ENCODE data around the gene ZNF516.
"Not testable (repeated sequence)": the region's sequence is repeated elsewhere in the genome, so short reads cannot be mapped to it uniquely, and the experiment has no call there.

The ZNF516 gene

DNA sequence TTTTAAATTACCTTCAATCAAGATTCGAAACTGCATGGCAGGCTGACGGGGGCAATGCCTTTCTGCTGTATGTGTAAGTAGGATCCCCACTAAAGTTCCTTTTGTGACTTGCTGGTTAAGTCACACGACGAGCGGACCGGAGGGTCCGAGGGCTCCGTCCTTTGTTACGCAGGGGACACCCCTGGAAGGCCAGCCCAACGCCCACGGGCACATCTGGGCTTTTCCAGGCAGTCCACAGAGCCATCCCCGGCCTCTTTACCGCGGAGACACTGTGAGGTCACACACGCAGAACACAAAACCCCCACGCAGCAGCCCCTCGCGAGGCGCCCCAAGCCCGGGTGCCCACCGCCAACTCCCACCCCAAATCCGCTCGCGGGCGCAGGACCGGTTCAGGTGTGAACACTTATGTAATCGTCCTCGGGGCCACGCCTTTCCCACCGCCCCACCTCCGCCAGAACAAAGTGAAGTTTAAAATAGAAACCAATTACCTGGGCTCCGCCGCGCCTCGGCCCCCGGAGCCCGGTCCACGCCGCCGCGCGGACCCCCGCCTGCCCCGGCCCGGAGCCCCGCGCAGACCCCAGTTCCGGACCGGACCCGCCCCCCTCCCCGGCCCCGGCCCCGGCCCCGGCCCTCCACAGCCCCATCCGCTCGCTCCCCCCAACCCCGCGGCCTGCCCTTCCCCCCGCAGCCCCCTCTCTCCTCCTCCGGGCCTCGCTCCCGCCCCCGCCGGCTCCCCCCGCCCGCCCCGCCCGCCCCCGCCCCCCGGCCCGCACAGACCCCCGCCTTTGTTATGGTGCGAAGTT is 4.2 kb downstream of the ZNF516 start:
- DNase-seq: peak; percentile 45

DNA sequence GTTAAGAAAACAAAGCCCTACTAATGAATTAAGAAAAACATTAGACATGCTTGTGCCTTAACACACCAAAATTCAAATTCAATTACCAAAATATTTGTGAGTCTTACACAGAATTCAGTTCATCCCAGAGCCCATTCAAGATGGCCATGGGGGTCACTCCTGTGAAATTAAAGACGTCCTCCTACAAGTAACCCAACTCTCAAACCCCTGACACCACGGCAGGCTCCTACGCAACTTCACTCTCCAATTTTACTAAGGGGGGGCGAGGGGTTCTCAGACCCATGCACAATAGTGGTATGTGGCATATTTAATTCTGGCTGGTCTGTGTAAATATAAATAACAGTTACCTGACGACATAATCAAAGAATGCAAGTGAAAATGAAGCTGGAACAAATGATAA is 5.0 kb downstream of the ZNF516 start:
- DNase-seq: no peak

DNA sequence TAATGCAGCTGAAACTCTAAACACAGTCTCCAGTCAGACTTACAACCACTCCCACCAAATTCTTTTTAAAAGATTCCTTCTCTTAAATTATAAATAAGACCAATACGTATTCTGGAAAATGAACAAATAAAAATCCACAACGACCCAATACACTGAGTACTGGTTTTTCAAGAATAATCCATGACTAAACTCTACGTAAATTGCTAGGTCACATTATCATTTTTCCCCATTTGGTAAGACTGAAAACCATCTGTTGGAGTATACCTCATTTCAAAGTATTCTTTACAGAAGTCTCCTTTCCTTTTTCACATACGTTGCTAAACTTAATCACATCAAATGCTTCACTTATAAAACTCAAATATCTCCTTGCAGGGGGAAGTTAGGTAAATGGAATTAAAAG is 6.0 kb downstream of the ZNF516 start:
- DNase-seq: no peak

DNA sequence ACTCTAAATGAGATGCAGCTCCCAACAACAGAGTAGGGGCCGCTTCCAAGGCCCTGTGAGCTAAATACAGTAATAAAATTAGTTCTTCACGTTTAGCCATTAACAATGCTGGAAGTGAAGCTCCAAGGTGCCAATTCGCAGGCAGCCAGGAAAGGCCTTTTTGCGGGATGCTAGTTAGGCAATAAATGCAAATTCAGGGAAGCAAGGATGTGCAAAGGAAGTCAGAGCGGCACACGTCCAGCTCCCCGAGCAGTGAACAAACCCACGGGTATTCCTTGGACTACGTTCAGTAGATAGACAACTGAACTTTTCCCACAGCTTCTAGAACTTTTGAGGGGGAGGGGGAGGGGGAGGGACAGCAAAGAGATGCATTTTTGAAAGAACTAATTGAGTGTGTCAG is 6.9 kb downstream of the ZNF516 start:
- no peak for DNase-seq

DNA sequence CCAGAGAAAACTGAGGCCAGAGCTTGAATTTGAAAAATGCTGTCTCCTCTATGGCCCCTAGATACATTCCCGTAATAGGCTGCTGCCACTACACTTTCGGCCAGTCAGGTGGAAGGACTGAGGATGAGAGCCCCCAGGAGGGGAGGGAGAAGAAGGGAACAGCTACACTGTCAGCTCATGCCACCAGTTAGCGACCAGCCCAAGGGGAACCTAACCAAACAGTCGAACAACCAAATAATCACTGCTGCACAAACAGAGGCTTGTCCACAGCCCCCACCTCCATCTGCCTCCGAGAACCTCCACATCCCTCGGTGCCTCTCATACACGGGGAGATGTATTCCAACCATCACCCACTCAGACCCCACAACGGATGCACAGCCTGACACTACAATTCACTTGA is 7.3 kb downstream of the ZNF516 start:
- DNase-seq: no peak

DNA sequence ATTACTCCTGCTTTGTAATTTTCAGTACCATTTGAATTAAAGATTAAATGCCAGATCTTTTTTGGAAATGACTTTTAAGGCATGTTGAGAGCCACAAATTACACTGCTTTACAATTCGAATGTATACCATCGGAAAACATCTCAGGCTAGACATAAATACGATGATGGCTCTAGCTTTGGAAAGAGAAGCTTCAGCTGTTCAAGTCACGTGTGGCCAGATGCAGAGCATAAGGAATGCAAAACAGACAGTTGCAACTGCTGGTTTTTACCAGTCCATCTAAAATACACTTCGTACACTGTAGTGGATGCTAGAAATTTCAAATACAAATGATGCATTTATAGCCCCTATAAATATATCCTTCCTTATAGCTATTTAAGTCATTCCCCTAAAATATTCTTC is 8.0 kb downstream of the ZNF516 start:
- no peak for DNase-seq

DNA sequence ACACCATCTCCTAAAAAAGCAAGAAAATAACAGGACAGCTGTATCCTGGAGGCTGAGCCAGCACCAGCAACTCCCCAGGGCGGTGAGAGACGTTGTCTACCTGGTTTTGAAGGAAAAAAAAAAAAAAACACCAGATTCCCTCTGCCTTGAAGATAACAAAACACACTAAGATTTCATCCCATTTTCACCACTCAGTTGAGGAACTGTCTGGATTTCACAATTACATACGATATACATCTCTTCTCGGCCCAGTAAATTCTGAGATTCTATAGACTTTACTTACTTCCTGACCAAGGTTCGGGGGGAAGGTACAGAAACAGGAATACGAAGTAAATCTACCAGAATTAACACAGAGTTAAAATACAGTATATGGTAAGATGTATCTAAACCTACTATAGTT is 8.5 kb downstream of the ZNF516 start:
- no peak for DNase-seq

DNA sequence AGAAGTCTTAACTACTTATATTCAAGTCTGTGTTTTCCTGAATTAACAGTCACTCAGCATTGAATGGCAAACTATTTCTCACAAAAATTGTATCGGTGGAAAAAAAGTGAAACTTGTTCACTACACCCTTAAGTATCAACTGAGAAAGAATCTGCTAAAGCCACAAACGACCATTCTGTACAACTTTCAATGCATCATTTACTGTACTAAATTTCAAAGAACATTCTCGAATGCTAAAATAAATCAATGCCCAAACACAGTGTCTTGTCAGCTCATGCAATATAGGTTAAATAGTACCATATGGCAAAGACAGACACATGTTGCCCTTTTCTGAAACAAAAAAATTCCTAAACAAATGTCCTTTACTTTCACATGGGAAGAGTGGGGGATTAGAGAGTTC is 9.0 kb downstream of the ZNF516 start:
- DNase-seq: no peak

DNA sequence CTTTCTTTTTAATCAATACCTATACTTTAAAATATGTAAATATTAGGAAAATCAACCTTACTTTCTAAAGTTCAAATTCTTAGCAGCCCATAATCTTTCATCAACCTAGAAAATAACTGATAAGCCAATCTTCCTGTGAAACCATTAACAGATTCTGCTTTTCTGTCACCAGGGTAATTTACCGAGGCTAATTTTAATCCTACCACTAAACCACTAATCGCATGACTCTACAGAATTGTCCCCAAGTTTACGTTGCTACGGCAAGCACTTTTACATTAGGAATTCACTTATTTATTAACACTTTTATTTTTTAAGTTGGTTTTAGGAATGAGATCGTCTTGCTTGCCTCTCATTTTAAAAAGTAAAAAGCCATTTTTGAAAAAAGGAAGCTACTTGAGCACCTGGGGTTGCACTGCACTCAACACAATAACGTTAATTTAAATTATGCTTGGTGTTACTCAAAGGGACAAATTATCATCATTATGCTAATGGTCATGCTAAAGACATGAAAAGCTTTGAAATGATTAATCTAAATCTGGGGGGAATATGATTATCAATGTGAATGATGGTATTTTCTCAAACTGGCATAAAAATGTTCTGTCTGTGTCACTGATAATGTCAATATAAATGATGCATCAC is 10.2 kb downstream of the ZNF516 start:
- no peak for DNase-seq

DNA sequence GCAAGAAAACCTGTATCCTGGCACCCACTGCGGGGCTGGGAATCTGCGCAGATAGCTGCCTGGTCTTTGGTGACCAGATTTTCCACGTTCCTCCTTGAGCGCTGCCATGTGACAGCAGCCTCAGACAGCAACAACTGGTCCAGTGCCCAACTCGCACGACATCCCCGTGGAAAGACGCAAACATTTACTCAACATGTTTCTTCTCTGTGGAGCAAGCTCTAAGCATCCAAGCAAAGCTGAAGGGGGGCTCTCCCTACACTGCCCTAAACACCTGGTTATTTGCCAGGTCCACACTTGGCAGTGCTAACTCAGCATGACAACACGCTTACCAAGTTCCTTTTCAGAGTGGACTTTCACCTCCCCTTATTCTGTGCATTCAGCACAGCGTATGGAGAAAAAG is 11.3 kb downstream of the ZNF516 start:
- DNase-seq: no peak

DNA sequence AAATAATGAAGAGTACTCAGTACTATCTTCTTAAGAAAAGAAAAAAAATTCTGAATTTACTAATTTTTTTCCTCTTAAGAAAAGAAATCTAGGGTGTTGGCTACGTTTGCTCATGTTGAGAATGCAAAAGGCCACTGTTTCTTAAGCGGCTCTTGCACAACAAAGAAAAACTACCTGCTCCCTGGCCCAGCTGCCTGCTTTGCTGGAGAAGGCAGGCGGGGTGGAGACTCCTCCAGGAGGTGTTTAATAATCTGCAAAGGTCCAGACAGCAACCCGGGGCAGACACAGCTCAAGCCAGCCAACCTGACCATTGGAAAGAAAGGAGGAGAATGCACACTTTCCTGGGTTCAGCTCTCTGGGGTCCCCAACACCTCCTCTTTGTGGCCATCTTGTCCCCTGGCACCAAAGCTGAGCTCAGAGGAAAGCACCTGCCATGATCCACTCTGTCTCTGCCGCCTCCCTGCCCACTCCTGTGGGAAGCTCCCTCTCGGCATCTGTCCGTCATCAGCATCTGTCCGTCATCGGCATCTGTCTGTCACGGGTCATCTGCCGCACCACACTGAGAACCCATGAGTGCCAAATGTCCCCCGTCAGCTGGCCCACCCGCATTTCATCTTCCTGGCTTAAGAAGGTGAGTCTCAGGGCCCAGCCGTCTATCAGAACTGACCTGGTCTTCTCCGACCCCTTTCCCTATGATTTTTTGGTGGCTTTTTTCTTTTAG is 11.9 kb downstream of the ZNF516 start:
- no peak for DNase-seq

DNA sequence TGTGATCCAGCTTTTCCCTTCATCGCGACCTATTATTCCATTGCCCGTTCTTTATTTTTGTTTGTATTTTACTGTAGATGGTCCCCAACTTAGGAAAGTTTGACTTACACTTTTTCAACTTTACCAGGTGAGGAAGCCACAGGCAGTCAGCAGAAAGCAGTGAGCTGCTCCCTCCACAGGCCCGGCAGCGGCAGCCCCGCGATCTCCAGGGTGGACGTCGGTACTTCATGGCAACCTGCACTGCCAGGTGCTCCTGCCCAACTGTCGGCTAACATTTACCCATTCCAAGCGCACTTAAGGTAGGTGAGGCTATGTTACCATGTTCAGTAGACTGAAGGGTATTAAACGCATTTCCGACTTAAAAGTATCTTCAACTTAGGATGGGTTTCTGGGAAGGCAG is 12.8 kb downstream of the ZNF516 start:
- DNase-seq: no peak

DNA sequence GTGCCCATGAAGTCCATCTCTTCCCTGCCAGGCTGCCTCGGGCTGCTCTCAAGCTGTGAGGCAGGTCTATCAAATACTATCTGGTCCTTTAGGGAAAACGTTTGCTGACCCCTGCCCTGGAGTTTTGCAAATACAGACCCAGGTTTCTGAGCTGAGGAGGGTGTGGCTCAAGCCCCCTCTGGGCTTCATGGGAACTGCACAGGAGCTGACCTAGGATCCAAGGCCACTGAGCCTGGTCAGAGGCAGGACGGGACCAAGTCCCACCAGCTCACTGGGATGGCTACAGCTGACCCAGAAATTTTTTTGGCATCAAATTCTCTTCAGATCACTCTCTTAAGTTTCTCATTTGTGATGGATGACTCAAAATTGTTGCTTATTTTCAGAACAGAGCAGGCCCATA is 14.1 kb downstream of the ZNF516 start:
- no peak for DNase-seq

DNA sequence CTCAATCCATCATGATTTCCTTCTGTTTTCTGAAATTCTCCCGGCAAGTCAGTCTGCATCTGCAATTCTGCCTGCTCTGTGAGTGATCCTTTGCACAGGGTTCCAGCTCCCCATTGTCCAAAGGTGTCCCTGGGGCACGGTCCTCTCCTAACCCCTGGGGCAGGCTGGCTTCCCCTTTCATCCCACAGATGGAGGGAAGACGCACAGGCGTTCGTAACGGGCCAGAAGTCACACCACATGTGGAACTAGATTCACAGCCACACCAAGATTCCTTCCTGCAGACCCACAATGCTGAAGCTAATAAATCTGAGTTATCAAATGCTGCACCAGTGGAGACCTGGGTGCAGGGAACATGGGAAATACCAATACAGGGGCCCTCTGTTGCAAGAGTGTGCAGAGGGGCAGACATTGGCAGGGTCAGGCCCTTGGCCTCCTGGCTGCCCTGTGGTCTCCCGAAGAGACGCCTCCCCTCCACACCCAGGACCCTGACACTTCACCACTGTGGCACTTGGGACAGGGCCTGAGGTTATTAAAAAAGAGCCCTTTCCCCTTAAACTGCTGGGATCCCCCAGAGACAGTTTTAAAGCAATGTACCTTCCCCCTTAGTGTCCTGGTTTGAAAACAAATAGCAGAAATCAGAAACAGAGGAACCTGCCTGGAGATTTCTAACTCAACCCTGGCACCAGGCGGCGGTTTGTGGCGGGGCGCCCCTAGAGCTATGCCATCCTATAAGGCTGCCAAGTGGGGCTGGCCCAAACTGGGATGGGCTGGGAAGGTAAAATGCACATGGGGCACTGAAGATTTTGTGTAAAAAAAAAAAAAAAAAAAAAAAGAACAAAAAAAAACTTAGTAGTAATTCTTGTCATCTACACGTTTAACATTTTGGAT is 15.4 kb downstream of the ZNF516 start:
- no peak for DNase-seq

DNA sequence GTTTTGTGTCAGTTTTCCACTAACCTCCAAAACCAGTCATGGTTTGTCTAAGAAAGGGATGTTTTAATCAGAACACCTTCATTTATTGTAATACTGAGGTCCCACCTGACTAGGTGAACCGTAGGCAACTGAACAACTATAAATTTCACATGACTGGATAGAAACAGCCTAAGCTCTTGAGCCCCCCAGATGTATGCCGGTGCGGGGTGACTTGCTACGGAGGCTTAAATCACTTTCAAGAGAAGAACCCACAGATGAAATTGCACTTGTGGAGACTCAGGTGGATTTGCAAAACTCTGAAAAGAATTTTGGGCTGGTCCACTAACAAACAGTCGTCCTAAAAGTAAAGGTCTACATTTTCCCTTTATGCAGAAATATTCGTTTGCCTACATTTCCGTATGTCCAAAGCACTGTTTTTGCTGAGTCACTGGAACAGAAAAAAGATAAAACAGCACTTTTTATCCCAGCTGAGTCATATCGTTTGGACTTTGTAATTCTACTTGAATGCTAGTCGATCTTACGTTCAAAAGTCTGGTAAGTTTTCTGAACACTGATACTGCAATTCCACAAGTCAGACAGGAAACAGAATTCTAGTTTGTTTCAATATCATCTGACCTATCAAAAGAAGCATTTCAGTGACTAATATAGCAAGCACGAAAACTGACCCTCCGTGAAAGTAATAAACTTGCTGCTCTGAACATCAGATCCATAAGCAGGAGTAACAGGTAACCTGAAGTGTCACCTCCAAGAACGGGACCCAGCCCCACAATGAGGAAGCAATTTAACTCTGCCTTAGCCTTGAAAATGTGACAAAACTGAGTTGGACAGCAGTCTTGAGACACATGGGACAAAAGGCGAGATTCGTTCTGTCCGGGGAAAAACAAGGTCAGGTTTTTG is 18.1 kb downstream of the ZNF516 start:
- DNase-seq: no peak

DNA sequence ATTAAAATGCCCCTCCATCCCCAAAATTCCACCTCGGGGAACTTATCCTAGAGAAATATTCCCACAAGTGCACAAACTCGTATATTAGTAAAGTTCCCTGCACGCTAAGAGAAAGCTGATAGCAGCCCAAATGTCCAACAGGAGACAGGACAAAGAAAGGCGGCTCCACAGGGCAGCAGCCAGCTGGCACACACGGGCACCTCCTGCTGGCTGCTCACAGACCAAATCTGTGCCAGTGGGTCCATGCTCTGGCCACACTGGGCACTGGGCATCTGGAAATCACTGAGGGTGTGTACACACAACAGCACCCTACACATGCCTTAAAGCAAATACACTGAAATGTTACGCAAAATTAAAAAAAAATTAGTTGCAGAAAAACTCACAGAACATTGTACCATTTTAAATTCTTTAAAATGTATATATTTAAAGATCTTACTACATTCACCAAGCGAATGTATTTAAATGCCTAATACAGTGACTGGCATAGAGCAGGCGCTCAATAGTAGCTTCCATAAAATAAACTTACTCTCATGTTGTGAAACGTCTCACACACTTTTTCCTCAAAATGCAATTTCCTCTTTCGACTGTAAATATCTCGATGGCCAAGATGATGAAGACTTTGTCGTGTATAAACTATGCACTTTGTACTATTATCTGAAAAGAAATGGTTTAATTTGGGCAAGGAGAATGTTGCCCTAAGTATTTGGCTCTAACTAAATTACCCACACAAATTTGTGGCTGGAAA is 19.4 kb downstream of the ZNF516 start:
- no peak for DNase-seq

DNA sequence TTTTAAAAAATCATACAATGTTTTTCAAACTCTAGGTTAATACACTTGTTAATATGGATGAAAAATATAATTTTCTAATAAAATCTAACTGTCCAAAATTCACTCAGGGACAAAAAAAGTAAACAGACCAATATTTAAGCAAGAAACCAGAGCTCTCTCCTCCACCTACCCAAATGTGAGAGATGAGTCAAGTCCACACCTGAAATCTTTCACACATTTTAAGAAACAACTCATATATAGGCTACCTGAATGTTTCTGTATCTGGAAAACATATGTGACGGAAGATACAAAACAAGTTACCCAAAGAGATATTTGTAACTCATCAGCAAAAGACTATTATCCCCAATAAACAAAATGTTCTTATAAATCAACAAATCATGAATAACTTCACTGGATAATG is 20.2 kb downstream of the ZNF516 start:
- DNase-seq: no peak

DNA sequence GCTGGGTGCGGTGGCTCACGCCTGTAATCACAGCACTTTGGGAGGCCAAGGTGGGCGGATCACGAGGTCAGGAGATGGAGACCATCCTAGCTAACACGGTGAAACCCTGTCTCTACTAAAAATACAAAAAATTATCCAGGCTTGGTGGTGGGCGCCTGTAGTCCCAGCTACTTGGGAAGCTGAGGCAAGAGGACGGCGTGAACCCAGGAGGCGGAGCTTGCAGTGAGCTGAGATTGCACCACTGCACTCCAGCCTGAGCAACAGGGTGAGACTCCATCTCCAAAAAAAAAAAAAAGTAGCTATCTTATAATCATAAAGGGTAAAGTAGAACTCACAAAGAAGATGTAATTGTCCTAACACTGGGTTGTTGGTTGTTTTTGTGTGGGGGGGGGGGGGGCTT is 21.5 kb downstream of the ZNF516 start:
- not testable (repeated sequence) for DNase-seq

DNA sequence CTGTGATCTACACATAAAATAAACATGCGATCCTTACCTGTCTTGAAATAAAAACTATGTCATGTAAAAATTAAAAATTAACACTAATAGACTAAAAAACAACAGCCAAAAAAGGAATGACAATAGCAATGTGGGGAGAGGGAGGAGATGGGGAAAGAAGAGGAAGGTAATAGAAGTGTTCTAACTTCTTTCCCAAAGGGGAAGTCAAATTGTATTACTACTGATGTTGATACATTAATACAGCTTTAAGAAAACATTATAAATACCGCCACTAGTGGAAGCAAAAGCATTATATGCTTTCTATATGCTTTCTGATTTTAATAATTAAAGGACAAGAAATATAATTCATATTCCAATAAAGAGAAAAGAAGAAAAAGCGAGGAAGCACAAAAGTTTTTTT is 22.2 kb downstream of the ZNF516 start:
- DNase-seq: no peak

DNA sequence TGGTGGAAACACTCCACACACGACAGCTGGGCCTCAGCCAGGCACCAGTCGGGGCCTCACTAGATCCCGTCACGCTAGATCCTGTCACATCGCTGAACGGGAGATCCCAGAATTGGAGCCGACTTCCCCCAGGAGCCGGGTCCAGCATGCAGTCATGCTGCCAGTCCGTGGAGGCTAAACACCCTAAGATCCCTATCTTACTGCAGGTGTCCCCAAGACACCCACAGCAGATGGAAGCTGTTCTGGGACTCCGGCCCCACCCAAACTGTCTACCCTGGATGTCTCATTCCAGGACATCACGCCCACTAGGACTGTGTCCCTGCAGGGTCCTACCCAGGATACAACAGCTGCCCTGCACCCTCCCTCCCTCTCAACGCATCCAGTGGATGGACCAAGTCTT is 23.4 kb downstream of the ZNF516 start:
- DNase-seq: no peak
